BE2C (cell line): ENCODE data around the gene WDR93.
A peak's percentile ranks its signal among the peaks of the same experiment; 100 is the strongest.

Experiments used
- DNase-seq: peaks from one replicate; pipeline ENCODE4 v3.0.0-alpha.2; 2020
- H3K27me3 ChIP-seq: fragments of 250-450 bp; sonication (Bioruptor Pico); 2 replicates; pipeline ENCODE4 v1.5.1; 2020; ENCODE audit warnings: mild to moderate bottlenecking
- H3K36me3 ChIP-seq: fragments of 250-450 bp; sonication (Bioruptor Pico); 2 replicates; pipeline ENCODE4 v1.5.1; 2020; ENCODE audit warnings: mild to moderate bottlenecking
- H3K4me1 ChIP-seq: fragments of 250-450 bp; sonication (Bioruptor Pico); 2 replicates; pipeline ENCODE4 v1.5.1; 2020
- H3K4me3 ChIP-seq: 2 replicates; pipeline ENCODE4 v1.5.1; 2011; ENCODE audit warnings: low read depth, low read length
- H3K9me3 ChIP-seq: fragments of 250-450 bp; sonication (Bioruptor Pico); 2 replicates; pipeline ENCODE4 v1.5.1; 2020
- CTCF ChIP-seq: IDR thresholded peaks from 2 replicates; pipeline ENCODE4 v1.5.1; 2012; ENCODE audit warnings: mild to moderate bottlenecking, low read depth, low read length

Gene WDR93

GRCh38 chr15:89746386-89746780 lies 55.8 kb downstream of the WDR93 start:
- no peaks in the 10 kb centered on the region for H3K36me3 ChIP-seq
- H3K4me3 ChIP-seq, result no peak overlapping the region
- H3K4me1 ChIP-seq, result no peaks in the 10 kb centered on the region
- no peaks in the 10 kb centered on the region for H3K27me3 ChIP-seq
- TF ChIP-seq CTCF, result no peak
- H3K9me3 ChIP-seq, result no peaks in the 10 kb centered on the region
- peak; percentile 16 for DNase-seq

GRCh38 chr15:89747708-89748682 lies 57.4 kb downstream of the WDR93 start:
- no peaks in the 10 kb centered on the region for H3K27me3 ChIP-seq
- H3K4me3 ChIP-seq, result no peak overlapping the region
- TF ChIP-seq CTCF, result no peak
- H3K4me1 ChIP-seq, result no peaks in the 10 kb centered on the region
- no peak for DNase-seq
- H3K36me3 ChIP-seq, result no peaks in the 10 kb centered on the region
- H3K9me3 ChIP-seq, result no peaks in the 10 kb centered on the region

GRCh38 chr15:89749054-89749453 lies 58.4 kb downstream of the WDR93 start:
- no peaks in the 10 kb centered on the region for H3K36me3 ChIP-seq
- no peaks in the 10 kb centered on the region for H3K4me1 ChIP-seq
- H3K4me3 ChIP-seq, result no peak overlapping the region
- H3K27me3 ChIP-seq, result no peaks in the 10 kb centered on the region
- no peak for DNase-seq
- H3K9me3 ChIP-seq, result no peaks in the 10 kb centered on the region
- no peak for TF ChIP-seq CTCF

GRCh38 chr15:89749526-89749925 lies 58.9 kb downstream of the WDR93 start:
- no peaks in the 10 kb centered on the region for H3K4me1 ChIP-seq
- H3K27me3 ChIP-seq, result no peaks in the 10 kb centered on the region
- no peaks in the 10 kb centered on the region for H3K9me3 ChIP-seq
- no peak for DNase-seq
- H3K36me3 ChIP-seq, result no peaks in the 10 kb centered on the region
- no peak for TF ChIP-seq CTCF
- no peak overlapping the region for H3K4me3 ChIP-seq

- no peak for TF ChIP-seq CTCF
- no peaks in the 10 kb centered on the region for H3K9me3 ChIP-seq
- no peaks in the 10 kb centered on the region for H3K36me3 ChIP-seq
- H3K4me3 ChIP-seq, result peak overlapping the region; percentile 55
- no peak for DNase-seq
- H3K27me3 ChIP-seq, result no peaks in the 10 kb centered on the region
- H3K4me1 ChIP-seq, result no peaks in the 10 kb centered on the region
Observed at GRCh38 chr15:89749951-89750559, 59.4 kb downstream of the WDR93 start.
